ENCODE measurements around the gene DSCAML1. TPM values are rescaled to one million over a fixed set of nuclear protein-coding genes. Genes with fewer than 3 reads are reported as not detected.

The DSCAML1 gene
- total RNA-seq, 1 donor from 2014 or later, result 0.95 TPM

DNA sequence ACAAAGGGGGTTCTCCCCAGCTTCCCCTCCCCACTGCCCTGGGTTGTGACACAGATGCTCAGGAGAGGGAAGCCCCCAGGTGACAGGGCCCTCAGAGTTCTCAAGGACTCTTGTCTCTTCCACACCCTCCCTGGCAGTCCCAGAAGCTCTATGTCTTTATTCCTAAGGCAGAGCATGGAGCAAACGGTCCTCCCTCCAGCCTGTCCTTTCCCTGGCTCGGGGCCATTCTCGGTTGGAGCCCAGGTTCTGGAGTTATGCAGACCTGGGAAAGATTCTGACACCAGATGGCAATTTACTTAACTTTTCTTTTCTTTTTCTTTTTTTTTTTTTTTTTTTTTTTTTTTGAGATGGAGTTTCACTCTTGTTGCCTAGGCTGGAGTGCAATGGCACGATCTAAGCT is 282.8 kb downstream of the DSCAML1 start:
- H3K27ac ChIP-seq, result no peak overlapping the region
- intact Hi-C loops (cut with DNase I), result no loop called here
- DNase-seq, result no peak
- no peak for ATAC-seq
- TF ChIP-seq, protein P1, sequence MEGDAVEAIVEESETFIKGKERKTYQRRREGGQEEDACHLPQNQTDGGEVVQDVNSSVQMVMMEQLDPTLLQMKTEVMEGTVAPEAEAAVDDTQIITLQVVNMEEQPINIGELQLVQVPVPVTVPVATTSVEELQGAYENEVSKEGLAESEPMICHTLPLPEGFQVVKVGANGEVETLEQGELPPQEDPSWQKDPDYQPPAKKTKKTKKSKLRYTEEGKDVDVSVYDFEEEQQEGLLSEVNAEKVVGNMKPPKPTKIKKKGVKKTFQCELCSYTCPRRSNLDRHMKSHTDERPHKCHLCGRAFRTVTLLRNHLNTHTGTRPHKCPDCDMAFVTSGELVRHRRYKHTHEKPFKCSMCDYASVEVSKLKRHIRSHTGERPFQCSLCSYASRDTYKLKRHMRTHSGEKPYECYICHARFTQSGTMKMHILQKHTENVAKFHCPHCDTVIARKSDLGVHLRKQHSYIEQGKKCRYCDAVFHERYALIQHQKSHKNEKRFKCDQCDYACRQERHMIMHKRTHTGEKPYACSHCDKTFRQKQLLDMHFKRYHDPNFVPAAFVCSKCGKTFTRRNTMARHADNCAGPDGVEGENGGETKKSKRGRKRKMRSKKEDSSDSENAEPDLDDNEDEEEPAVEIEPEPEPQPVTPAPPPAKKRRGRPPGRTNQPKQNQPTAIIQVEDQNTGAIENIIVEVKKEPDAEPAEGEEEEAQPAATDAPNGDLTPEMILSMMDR (IDR thresholded peaks at IDR 0.05), result no peak
- peaks cover 16% of the 10 kb centered on the region for H3K4me1 ChIP-seq
- H3K36me3 ChIP-seq, result no peaks in the 10 kb centered on the region
- H3K9me3 ChIP-seq, result no peaks in the 10 kb centered on the region
- H3K27me3 ChIP-seq (ENCODE audit: low read depth), result no peaks in the 10 kb centered on the region
- H3K4me3 ChIP-seq, result no peak overlapping the region

DNA sequence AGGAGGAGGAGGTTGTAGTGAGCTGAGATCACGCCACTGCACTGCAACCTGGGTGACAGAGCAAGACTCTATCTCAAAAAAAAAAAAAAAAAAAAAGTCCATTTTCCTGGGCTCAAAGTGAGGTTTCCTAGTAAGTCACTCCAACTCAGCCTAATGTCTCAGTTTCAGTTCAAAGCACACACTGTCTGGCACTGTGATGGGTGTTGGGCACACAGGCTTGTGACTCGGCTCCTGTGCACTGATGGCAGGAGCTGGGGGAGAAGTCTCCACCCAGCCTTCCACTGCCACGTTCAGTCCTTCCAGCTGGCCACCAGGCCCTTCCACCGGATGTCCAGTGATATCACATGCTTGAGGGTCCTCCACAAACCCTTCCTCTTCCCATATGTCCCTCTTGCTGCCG is 283.4 kb downstream of the DSCAML1 start:
- H3K27ac ChIP-seq, result no peak overlapping the region
- ATAC-seq, result no peak
- intact Hi-C loops (cut with DNase I), result no loop called here

DNA sequence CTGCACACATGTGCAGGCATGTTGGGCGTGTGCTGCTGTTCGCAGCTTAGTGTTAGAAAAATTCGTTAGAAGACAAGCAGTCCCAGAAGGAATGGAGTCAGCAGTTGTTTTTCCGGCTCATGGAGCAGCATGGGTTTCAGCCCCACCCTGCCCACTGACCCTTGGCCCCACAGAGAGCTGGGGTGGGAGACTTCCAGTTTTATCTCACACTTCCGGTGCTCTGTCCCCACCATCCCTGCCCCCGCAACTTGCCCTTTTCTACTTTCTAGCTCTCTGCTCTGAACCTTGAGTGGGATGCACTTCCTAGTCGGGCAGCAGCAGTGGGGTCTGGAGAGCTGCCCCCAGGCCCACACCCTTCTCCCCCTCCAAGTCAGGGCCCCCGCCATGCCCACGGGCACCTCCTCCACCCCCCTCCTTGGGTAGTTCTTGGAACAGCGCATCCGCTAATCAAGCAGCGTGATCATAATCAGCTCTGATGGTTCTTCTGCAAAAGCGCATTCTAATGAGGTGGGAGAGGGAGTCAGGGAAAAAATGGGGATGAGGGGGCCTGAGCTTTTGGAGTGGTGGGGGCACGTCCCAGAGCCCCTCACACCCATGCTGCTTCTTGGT is 285.0 kb downstream of the DSCAML1 start:
- DNase-seq (no peak), ATAC-seq (peak in 1 of 2 donors; percentile 4)
- H3K4me1 ChIP-seq, result peaks cover 10% of the 10 kb centered on the region
- no peak overlapping the region for H3K4me3 ChIP-seq
- TF ChIP-seq, protein P1 (IDR thresholded peaks at IDR 0.05), result no peak
- H3K36me3 ChIP-seq, result no peaks in the 10 kb centered on the region
- no peaks in the 10 kb centered on the region for H3K9me3 ChIP-seq
- H3K27ac ChIP-seq, result no peak overlapping the region
- intact Hi-C loops (cut with DNase I), result no loop called here
- H3K27me3 ChIP-seq (ENCODE audit: low read depth), result no peaks in the 10 kb centered on the region

More for the DNA sequence above, 283.4 kb downstream of the DSCAML1 start:
- Histone ChIP-seq H3K27me3 (ENCODE audit: low read depth) (no peaks in the 10 kb centered on the region), H3K4me1 (peaks cover 10% of the 10 kb centered on the region), H3K4me3 (no peak overlapping the region), H3K36me3 (no peaks in the 10 kb centered on the region), H3K9me3 (no peaks in the 10 kb centered on the region)
- DNase-seq, result no peak
- TF ChIP-seq, protein P1 (IDR thresholded peaks at IDR 0.05), result no peak

DNA sequence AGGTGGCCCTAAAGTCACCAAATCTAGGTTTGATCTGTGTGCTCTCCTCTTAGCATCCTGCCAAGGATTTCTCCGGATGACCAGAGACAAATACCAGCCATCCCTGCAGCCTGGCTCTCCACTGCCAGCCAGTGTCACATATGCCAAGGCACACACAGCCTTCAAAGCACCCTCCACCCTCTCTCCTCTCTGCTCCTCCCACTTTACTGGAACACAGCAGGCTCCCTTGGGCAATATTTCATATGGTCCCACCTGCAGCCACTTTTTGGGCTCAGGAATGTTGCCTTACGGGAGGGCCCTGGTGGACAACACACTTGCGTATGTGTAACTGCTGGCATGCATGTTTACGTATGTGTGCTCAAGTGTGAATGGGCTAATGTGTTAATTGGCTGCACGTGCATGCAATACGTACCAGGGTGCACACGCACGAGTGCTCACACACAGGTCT is 285.5 kb downstream of the DSCAML1 start:
- Histone ChIP-seq H3K27me3 (ENCODE audit: low read depth) (no peaks in the 10 kb centered on the region), H3K36me3 (no peaks in the 10 kb centered on the region), H3K4me1 (peaks cover 10% of the 10 kb centered on the region), H3K4me3 (no peak overlapping the region), H3K27ac (no peak overlapping the region), H3K9me3 (no peaks in the 10 kb centered on the region)
- TF ChIP-seq, protein P1 (IDR thresholded peaks at IDR 0.05), result no peak
- ATAC-seq, result peak in 1 of 2 donors; percentile 38
- intact Hi-C loops (cut with DNase I), result no loop called here
- DNase-seq, result no peak

DNA sequence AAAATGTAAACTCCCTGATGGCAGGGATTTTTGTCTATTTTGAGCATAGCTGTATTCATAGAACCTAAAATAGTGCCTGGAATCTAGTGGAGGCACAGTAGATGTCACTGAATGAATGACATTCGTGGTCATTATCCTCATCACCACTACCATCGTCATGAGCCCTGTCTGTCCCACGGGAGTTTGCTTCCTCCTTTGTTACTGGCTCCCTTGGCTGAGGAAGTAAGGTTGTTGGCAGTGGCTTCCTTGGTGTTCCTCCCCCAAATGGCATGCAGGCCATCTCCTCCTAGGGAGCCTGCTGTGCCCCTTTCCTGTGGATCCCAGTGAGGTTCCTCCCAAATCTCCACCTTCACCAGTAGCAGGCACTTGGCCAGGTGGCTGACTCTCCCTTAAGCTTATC is 286.4 kb downstream of the DSCAML1 start:
- Histone ChIP-seq H3K27ac (no peak overlapping the region), H3K4me3 (no peak overlapping the region), H3K27me3 (ENCODE audit: low read depth) (no peaks in the 10 kb centered on the region), H3K9me3 (no peaks in the 10 kb centered on the region), H3K36me3 (no peaks in the 10 kb centered on the region), H3K4me1 (peaks cover 10% of the 10 kb centered on the region)
- intact Hi-C loops (cut with DNase I), result no loop called here
- TF ChIP-seq, protein P1 (IDR thresholded peaks at IDR 0.05), result no peak
- no peak for DNase-seq
- ATAC-seq, result no peak

Measured in lower lobe of right lung (tissue), 2 donors.